Stimulated activated CD8-positive, alpha-beta memory T cell treated with anti-CD3 and anti-CD28 coated beads, Interleukin-15, amount 100 ng/mL, for 24 hours (primary cell): Measurements from ENCODE around the gene CFAP97D1.

Experiments
- DNase-seq: peaks from one replicate; pipeline ENCODE4 v3.0.0-alpha.2; 2020; ENCODE audit warnings: low read depth

Gene CFAP97D1

GRCh38 chr17:43827596-43827995, 47.4 kb downstream of the CFAP97D1 start:
- no peak for DNase-seq

DNA sequence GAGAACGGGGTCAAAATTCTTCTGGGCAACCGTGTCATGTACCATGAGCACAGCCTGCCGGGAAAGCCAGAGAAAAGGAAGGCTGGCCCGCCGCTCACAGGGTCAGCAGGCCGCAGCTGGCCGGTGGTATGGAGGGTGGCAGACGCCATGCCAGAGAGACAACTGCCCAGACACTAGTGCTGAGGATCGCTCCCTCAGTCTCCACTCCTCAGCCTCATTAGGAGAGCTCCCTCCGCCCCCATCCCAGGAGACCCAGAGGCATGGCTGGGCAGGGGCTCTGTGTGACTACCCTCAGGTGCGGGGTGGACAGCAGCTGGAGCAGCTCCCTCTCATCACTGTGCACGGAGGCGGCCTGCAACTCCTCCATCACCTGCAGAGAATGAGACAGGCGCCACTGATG, 49.5 kb downstream of the CFAP97D1 start:
- DNase-seq: no peak

DNA sequence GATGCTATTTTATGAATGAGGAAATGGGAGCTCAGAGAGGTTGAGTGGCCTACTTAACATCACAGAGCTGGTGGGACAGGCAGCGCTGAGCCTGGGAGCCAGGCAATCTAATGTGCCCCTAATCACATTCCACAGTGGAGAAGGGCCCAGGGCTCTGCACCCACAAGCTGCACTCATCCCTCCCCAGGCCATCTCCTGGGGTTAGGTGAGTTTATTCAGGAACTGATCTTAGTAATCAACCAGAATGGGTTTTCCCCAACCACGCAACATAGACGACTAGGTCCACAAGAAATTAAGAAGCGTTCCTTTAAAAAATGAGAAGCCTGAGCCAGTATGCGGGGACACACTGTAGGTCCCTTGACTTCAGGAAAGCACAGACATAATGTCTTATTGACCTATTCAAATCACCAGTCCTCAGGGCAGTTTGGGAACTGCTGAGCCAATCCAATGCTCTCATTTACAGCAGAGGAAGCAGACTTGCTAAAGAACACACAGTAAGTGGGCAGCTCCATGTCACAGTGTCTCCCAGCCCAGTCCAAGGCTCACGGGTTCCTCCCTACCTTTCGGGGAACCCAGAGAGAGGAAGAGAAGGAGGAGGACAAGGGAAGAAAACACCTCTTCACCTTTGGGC, 50.4 kb downstream of the CFAP97D1 start:
- DNase-seq: no peak

DNA sequence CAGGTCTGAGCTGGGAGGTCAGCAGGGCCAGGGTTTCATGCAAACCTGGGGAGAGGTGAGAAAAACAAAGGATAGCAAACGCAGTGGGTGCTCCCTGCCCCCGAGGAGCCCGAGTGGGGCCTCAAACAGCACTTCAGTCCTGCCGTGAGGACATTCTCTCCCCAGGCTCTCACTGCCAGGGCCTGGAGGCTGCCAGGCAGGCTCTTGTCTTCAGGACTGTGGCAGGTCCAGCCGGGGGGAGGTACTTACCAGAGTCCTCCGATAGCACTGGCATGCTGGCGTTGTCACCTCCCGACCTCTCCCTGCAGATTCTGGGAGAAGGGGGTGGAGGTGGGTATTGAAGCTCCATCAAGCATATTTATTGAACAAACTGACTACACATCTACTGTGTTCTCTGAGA, 51.4 kb downstream of the CFAP97D1 start:
- DNase-seq: no peak

- DNase-seq: no peak
Observed at GRCh38 chr17:43832168-43832975, 52.1 kb downstream of the CFAP97D1 start.

GRCh38 chr17:43832976-43833829, 53.0 kb downstream of the CFAP97D1 start, which contains the start of gene MPP3:
Gene MPP3, minus strand, starts transcription at chr17:43833146. Its CDS starts 1,240 bp downstream, at chr17:43831906.
- DNase-seq: no peak

DNA sequence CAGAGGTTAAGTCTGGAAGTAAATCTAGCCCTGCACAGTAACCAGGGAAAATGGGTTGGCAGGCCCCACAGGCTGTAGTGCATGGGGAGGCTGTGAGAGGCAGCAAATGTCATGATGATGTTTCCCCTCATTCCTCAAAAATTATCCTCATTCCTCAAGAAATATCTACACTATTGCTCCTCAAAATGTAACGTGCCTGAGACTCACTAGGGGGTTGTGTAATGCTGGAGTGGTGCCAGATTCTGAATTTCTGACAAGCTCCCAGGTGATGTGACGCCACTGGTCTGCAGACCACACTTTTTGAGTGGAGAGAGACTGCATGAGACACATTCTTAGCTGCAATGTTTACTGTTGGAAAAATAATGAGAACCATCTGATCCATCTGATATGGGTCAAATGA, 53.9 kb downstream of the CFAP97D1 start:
- DNase-seq: no peak
